ENCODE measurements around the gene NDUFA11. TPM values are rescaled to one million over a fixed set of nuclear protein-coding genes. Genes with fewer than 3 reads are reported as not detected.

Gene NDUFA11
- total and polyA plus RNA-seq, 8 donors: 58.0 to 209 (median 90.2) TPM

DNA sequence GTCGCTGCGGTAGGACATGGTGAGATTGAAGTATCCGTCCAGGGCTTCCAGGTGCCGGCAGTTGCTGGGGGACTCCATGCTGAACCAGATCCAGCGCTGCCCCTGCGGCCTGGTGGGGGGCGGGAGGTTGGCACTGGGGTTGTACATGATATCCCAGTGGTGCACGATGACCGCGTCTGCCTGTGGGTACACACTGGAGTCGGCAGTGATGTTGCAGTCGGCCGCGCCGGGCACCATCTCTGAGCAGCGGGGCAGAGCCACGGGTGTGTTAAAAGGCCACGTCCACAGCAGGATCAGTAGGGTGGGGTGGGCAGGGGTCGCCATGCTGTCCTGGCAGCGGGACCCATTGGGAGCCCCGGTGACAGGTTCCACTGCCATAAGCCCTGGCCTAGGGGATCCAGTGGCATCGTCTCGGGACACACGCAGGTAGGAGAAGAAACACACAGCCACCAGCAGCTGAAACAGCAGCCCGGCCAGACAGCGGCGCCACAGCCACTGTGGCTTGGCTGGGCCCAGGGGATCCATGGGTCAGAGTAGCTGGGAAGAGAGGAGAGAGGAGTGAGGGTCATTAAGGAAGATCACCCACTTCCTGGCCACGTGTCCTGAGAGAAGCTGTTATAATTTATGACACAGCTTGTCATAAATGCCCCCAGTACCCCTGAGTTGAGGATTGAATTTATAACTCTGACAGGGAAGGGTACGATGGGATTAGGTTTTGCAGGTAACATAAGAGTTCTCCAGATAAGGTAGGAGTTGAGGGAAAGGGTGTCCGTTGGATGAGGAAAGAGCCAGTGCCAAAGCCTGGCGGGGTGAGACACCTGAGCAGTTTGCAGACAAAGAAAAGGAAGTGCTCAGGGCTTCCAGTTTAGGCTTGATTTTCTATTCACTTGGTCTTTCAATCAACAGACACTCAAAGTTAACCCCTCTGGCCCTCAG is 36.1 kb downstream of the NDUFA11 start:
- no peaks in the 10 kb centered on the region for H3K36me3 ChIP-seq
- H3K27me3 ChIP-seq: no peaks in the 10 kb centered on the region
- no peaks in the 10 kb centered on the region for H3K4me1 ChIP-seq
- intact Hi-C loops (cut with DNase I): no loop called here
- no peak overlapping the region for H3K27ac ChIP-seq
- ATAC-seq: no peak
- H3K4me3 ChIP-seq: no peak overlapping the region
- DNase-seq: no peak
- FAIRE-seq: no peak
- no peaks in the 10 kb centered on the region for H3K9me3 ChIP-seq
- TF ChIP-seq, protein P1, sequence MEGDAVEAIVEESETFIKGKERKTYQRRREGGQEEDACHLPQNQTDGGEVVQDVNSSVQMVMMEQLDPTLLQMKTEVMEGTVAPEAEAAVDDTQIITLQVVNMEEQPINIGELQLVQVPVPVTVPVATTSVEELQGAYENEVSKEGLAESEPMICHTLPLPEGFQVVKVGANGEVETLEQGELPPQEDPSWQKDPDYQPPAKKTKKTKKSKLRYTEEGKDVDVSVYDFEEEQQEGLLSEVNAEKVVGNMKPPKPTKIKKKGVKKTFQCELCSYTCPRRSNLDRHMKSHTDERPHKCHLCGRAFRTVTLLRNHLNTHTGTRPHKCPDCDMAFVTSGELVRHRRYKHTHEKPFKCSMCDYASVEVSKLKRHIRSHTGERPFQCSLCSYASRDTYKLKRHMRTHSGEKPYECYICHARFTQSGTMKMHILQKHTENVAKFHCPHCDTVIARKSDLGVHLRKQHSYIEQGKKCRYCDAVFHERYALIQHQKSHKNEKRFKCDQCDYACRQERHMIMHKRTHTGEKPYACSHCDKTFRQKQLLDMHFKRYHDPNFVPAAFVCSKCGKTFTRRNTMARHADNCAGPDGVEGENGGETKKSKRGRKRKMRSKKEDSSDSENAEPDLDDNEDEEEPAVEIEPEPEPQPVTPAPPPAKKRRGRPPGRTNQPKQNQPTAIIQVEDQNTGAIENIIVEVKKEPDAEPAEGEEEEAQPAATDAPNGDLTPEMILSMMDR (IDR thresholded peaks at IDR 0.05): no peak
- 78 to 84% methylated on average over 29 to 31 of the region's 31 CpGs for WGBS, 2 donors

DNA sequence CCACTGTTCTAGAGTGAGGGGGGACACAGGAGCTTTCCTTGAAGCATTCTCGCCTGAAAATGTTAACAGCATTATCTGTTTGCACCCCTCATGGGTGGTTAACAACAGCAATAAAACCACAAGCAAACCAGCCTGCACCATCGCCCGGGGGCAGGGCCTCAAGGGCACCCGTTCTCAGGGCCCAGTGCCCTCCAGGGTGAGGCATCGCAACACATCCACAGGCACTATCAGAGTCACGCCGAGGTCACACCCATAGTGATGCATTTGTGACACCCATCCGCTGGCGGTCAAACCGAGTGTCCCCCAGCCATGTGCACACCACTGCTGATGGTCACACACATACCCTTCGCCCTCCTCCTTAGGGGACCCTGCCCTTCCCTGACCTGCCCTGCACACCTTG is 37.8 kb downstream of the NDUFA11 start:
- no peak for FAIRE-seq
- Histone ChIP-seq H3K27ac (no peak overlapping the region), H3K4me1 (no peaks in the 10 kb centered on the region), H3K4me3 (no peak overlapping the region), H3K27me3 (no peaks in the 10 kb centered on the region), H3K36me3 (no peaks in the 10 kb centered on the region), H3K9me3 (no peaks in the 10 kb centered on the region)
- no peak for ATAC-seq
- intact Hi-C loops (cut with DNase I): no loop called here
- TF ChIP-seq, protein P1 (IDR thresholded peaks at IDR 0.05): no peak
- no peak for DNase-seq
- 69 to 71% methylated on average over 11 of the region's 11 CpGs for WGBS, 2 donors

GRCh38 chr19:5864725-5865486 is 38.7 kb downstream of the NDUFA11 start:
- H3K36me3 ChIP-seq: no peaks in the 10 kb centered on the region
- H3K27me3 ChIP-seq: no peaks in the 10 kb centered on the region
- FAIRE-seq (no peak), DNase-seq (no peak), ATAC-seq (no peak)
- no peaks in the 10 kb centered on the region for H3K9me3 ChIP-seq
- H3K4me1 ChIP-seq: no peaks in the 10 kb centered on the region
- TF ChIP-seq, protein P1 (IDR thresholded peaks at IDR 0.05): no peak
- no peak overlapping the region for H3K27ac ChIP-seq
- 65 to 84% methylated on average over 14 of the region's 14 CpGs for WGBS, 2 donors
- no peak overlapping the region for H3K4me3 ChIP-seq
- intact Hi-C loops (cut with DNase I): no loop called here

DNA sequence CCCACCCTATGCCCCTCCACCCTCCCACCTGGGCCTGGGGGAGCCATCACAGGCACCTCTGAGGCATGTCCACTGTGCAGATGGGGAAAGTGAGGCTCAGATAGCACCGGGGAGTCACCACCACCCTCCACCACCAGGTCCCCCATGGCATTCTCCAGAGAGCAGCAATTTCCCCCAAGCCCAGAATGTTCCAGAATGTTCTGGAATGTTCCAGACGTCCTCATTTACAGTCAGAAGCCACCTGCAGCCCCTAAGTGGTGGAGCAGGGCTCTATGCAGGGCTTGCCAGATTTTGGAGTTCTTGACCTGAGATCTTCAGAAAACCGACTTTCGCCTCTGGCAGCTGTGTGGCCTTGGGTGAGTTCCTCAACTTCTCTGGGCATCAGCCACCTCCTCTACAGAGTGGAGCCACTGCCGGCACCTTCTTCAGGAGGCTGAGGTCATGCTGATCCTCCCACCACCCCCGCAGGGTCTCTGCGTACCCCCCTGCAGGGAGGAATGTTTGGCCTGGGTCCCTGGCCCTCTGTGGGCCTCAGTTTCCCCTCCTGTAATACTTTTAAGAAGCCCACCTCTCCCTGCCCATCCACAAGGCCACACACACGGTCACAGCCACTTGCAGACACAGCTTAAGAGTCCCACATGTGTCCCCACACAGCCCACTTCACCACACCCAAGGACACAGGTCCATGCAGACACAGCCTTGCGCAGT is 39.4 kb downstream of the NDUFA11 start:
- FAIRE-seq: no peak

More for the DNA sequence above, 39.4 kb downstream of the NDUFA11 start:
- DNase-seq: no peak
- 63 to 72% methylated on average over 9 of the region's 9 CpGs for WGBS, 2 donors
- no peak overlapping the region for H3K27ac ChIP-seq
- H3K9me3 ChIP-seq: no peaks in the 10 kb centered on the region
- H3K4me3 ChIP-seq: no peak overlapping the region
- TF ChIP-seq, protein P1 (IDR thresholded peaks at IDR 0.05): no peak
- no peak for ATAC-seq
- intact Hi-C loops (cut with DNase I): no loop called here
- H3K4me1 ChIP-seq: no peaks in the 10 kb centered on the region
- no peaks in the 10 kb centered on the region for H3K36me3 ChIP-seq
- no peaks in the 10 kb centered on the region for H3K27me3 ChIP-seq
